ENCODE measurements around the gene ACSM4.

ACSM4 gene

GRCh38 chr12:7293670-7294069, 10.2 kb upstream of the ACSM4 start:
- no peak overlapping the region for H2BK15ac ChIP-seq (replicated peaks; ENCODE audit: low read depth)
- H3K27ac ChIP-seq (ENCODE audit: low read depth, low read length): no peak overlapping the region
- no peak overlapping the region for H2BK120ac ChIP-seq (ENCODE audit: low read depth, low read length)
- DNase-seq: peak; percentile 42
- H3K79me1 ChIP-seq (ENCODE audit: low read length): no peaks in the 10 kb centered on the region
- H3K4me1 ChIP-seq (ENCODE audit: control insufficient read depth, low read depth, low read length): no peaks in the 10 kb centered on the region
- no peak overlapping the region for H4K5ac ChIP-seq (ENCODE audit: low read length)
- no peak overlapping the region for H3K9ac ChIP-seq (ENCODE audit: low read length)
- no peak overlapping the region for H3K4me3 ChIP-seq (ENCODE audit: low read length)
- no peaks in the 10 kb centered on the region for H3K36me3 ChIP-seq (ENCODE audit: control insufficient read depth, insufficient read depth, low read length)
- no peak overlapping the region for H2BK5ac ChIP-seq (ENCODE audit: low read length)
- H3K4me2 ChIP-seq (ENCODE audit: low read length): no peak overlapping the region
- no peak overlapping the region for H3K4ac ChIP-seq (ENCODE audit: low read depth, low read length)
- WGBS (ENCODE audit: extremely low coverage, insufficient coverage, low lambda C conversion rate): no CpG with 5 or more reads among the region's 1 CpG
- no peak overlapping the region for H3K23ac ChIP-seq (ENCODE audit: low read length)
- no peak overlapping the region for H2AK5ac ChIP-seq (ENCODE audit: low read length)
- no peaks in the 10 kb centered on the region for H3K79me2 ChIP-seq (ENCODE audit: control insufficient read depth, insufficient read depth, low read length)
- H4K8ac ChIP-seq (ENCODE audit: low read depth, low read length): no peak overlapping the region
- H3K18ac ChIP-seq (ENCODE audit: low read length): no peak overlapping the region
- H3K27me3 ChIP-seq (ENCODE audit: insufficient read depth, low read length, poor library complexity): no peaks in the 10 kb centered on the region
- no peak overlapping the region for H3K56ac ChIP-seq (ENCODE audit: low read length)

- DNase-seq: no peak
- H3K18ac ChIP-seq (ENCODE audit: low read length): peak overlapping the region; percentile 41
- H3K4me3 ChIP-seq (ENCODE audit: low read length): no peak overlapping the region
Observed at GRCh38 chr12:7295529-7295928, 8.3 kb upstream of the ACSM4 start.

GRCh38 chr12:7297865-7298264, 6.0 kb upstream of the ACSM4 start:
- Histone ChIP-seq H3K27me3 (ENCODE audit: insufficient read depth, low read length, poor library complexity) (no peaks in the 10 kb centered on the region), H3K27ac (ENCODE audit: low read depth, low read length) (no peak overlapping the region), H3K18ac (ENCODE audit: low read length) (no peak overlapping the region), H3K36me3 (ENCODE audit: control insufficient read depth, insufficient read depth, low read length) (no peaks in the 10 kb centered on the region), H2BK15ac (replicated peaks; ENCODE audit: low read depth) (no peak overlapping the region), H3K4ac (ENCODE audit: low read depth, low read length) (no peak overlapping the region), H4K8ac (ENCODE audit: low read depth, low read length) (no peak overlapping the region), H3K4me1 (ENCODE audit: control insufficient read depth, low read depth, low read length) (no peaks in the 10 kb centered on the region), H3K79me1 (ENCODE audit: low read length) (no peaks in the 10 kb centered on the region), H2AK5ac (ENCODE audit: low read length) (no peak overlapping the region), H3K56ac (ENCODE audit: low read length) (no peak overlapping the region), H3K79me2 (ENCODE audit: control insufficient read depth, insufficient read depth, low read length) (no peaks in the 10 kb centered on the region), H2BK120ac (ENCODE audit: low read depth, low read length) (no peak overlapping the region), H3K23ac (ENCODE audit: low read length) (no peak overlapping the region), H4K5ac (ENCODE audit: low read length) (peak overlapping the region; percentile 62), H3K9ac (ENCODE audit: low read length) (no peak overlapping the region), H3K4me3 (ENCODE audit: low read length) (no peak overlapping the region), H3K4me2 (ENCODE audit: low read length) (no peak overlapping the region), H2BK5ac (ENCODE audit: low read length) (no peak overlapping the region)
- no peak for DNase-seq
- WGBS (ENCODE audit: extremely low coverage, insufficient coverage, low lambda C conversion rate): no CpG with 5 or more reads among the region's 2 CpGs

More at GRCh38 chr12:7295529-7295928, 8.3 kb upstream of the ACSM4 start:
- no CpG with 5 or more reads among the region's 1 CpG for WGBS (ENCODE audit: extremely low coverage, insufficient coverage, low lambda C conversion rate)
- Histone ChIP-seq H4K5ac (ENCODE audit: low read length) (no peak overlapping the region), H3K36me3 (ENCODE audit: control insufficient read depth, insufficient read depth, low read length) (no peaks in the 10 kb centered on the region), H2BK5ac (ENCODE audit: low read length) (no peak overlapping the region), H3K4me2 (ENCODE audit: low read length) (no peak overlapping the region), H3K23ac (ENCODE audit: low read length) (no peak overlapping the region), H3K4me1 (ENCODE audit: control insufficient read depth, low read depth, low read length) (no peaks in the 10 kb centered on the region), H3K9ac (ENCODE audit: low read length) (no peak overlapping the region), H3K79me2 (ENCODE audit: control insufficient read depth, insufficient read depth, low read length) (no peaks in the 10 kb centered on the region), H3K79me1 (ENCODE audit: low read length) (no peaks in the 10 kb centered on the region), H2AK5ac (ENCODE audit: low read length) (no peak overlapping the region), H3K56ac (ENCODE audit: low read length) (no peak overlapping the region), H2BK15ac (replicated peaks; ENCODE audit: low read depth) (no peak overlapping the region), H4K8ac (ENCODE audit: low read depth, low read length) (no peak overlapping the region), H2BK120ac (ENCODE audit: low read depth, low read length) (no peak overlapping the region), H3K4ac (ENCODE audit: low read depth, low read length) (peak overlapping the region; percentile 68), H3K27me3 (ENCODE audit: insufficient read depth, low read length, poor library complexity) (no peaks in the 10 kb centered on the region), H3K27ac (ENCODE audit: low read depth, low read length) (no peak overlapping the region)

- DNase-seq: no peak
- no CpG with 5 or more reads among the region's 5 CpGs for WGBS (ENCODE audit: extremely low coverage, insufficient coverage, low lambda C conversion rate)
- no peak overlapping the region for H3K4me3 ChIP-seq (ENCODE audit: low read length)
Observed at GRCh38 chr12:7302266-7302986, 1.4 kb upstream of the ACSM4 start.

GRCh38 chr12:7303230-7303629, 642 bp upstream of the ACSM4 start:
- H3K4ac ChIP-seq (ENCODE audit: low read depth, low read length): no peak overlapping the region
- H3K79me1 ChIP-seq (ENCODE audit: low read length): no peaks in the 10 kb centered on the region
- H3K27me3 ChIP-seq (ENCODE audit: insufficient read depth, low read length, poor library complexity): no peaks in the 10 kb centered on the region
- H2BK15ac ChIP-seq (replicated peaks; ENCODE audit: low read depth): no peak overlapping the region
- no peak overlapping the region for H3K18ac ChIP-seq (ENCODE audit: low read length)
- no peak overlapping the region for H2BK120ac ChIP-seq (ENCODE audit: low read depth, low read length)
- no peak overlapping the region for H3K27ac ChIP-seq (ENCODE audit: low read depth, low read length)
- no peaks in the 10 kb centered on the region for H3K79me2 ChIP-seq (ENCODE audit: control insufficient read depth, insufficient read depth, low read length)
- H4K8ac ChIP-seq (ENCODE audit: low read depth, low read length): no peak overlapping the region
- no peak overlapping the region for H2AK5ac ChIP-seq (ENCODE audit: low read length)
- no peak for DNase-seq
- H4K5ac ChIP-seq (ENCODE audit: low read length): no peak overlapping the region
- H2BK5ac ChIP-seq (ENCODE audit: low read length): no peak overlapping the region
- H3K4me3 ChIP-seq (ENCODE audit: low read length): no peak overlapping the region
- H3K4me1 ChIP-seq (ENCODE audit: control insufficient read depth, low read depth, low read length): peaks cover 5% of the 10 kb centered on the region
- no peak overlapping the region for H3K4me2 ChIP-seq (ENCODE audit: low read length)
- no CpG with 5 or more reads among the region's 2 CpGs for WGBS (ENCODE audit: extremely low coverage, insufficient coverage, low lambda C conversion rate)
- H3K36me3 ChIP-seq (ENCODE audit: control insufficient read depth, insufficient read depth, low read length): no peaks in the 10 kb centered on the region
- H3K56ac ChIP-seq (ENCODE audit: low read length): no peak overlapping the region
- no peak overlapping the region for H3K23ac ChIP-seq (ENCODE audit: low read length)
- no peak overlapping the region for H3K9ac ChIP-seq (ENCODE audit: low read length)

More at GRCh38 chr12:7302266-7302986, 1.4 kb upstream of the ACSM4 start:
- H3K79me1 ChIP-seq (ENCODE audit: low read length): no peaks in the 10 kb centered on the region
- H4K5ac ChIP-seq (ENCODE audit: low read length): no peak overlapping the region
- no peak overlapping the region for H2BK15ac ChIP-seq (replicated peaks; ENCODE audit: low read depth)
- no peaks in the 10 kb centered on the region for H3K27me3 ChIP-seq (ENCODE audit: insufficient read depth, low read length, poor library complexity)
- H3K23ac ChIP-seq (ENCODE audit: low read length): peak overlapping the region; percentile 38
- no peak overlapping the region for H3K4me2 ChIP-seq (ENCODE audit: low read length)
- H3K4me1 ChIP-seq (ENCODE audit: control insufficient read depth, low read depth, low read length): peaks cover 5% of the 10 kb centered on the region
- H3K27ac ChIP-seq (ENCODE audit: low read depth, low read length): no peak overlapping the region
- H3K9ac ChIP-seq (ENCODE audit: low read length): no peak overlapping the region
- no peaks in the 10 kb centered on the region for H3K36me3 ChIP-seq (ENCODE audit: control insufficient read depth, insufficient read depth, low read length)
- H3K4ac ChIP-seq (ENCODE audit: low read depth, low read length): no peak overlapping the region
- H4K8ac ChIP-seq (ENCODE audit: low read depth, low read length): no peak overlapping the region
- no peak overlapping the region for H3K56ac ChIP-seq (ENCODE audit: low read length)
- no peak overlapping the region for H2BK120ac ChIP-seq (ENCODE audit: low read depth, low read length)
- peak overlapping the region; percentile 34 for H2AK5ac ChIP-seq (ENCODE audit: low read length)
- no peaks in the 10 kb centered on the region for H3K79me2 ChIP-seq (ENCODE audit: control insufficient read depth, insufficient read depth, low read length)
- peak overlapping the region; percentile 23 for H2BK5ac ChIP-seq (ENCODE audit: low read length)
- no peak overlapping the region for H3K18ac ChIP-seq (ENCODE audit: low read length)

- Histone ChIP-seq H3K79me1 (ENCODE audit: low read length) (no peaks in the 10 kb centered on the region), H4K8ac (ENCODE audit: low read depth, low read length) (no peak overlapping the region), H3K9ac (ENCODE audit: low read length) (no peak overlapping the region), H3K79me2 (ENCODE audit: control insufficient read depth, insufficient read depth, low read length) (no peaks in the 10 kb centered on the region), H3K27me3 (ENCODE audit: insufficient read depth, low read length, poor library complexity) (no peaks in the 10 kb centered on the region), H4K5ac (ENCODE audit: low read length) (no peak overlapping the region), H2BK15ac (replicated peaks; ENCODE audit: low read depth) (no peak overlapping the region), H3K36me3 (ENCODE audit: control insufficient read depth, insufficient read depth, low read length) (no peaks in the 10 kb centered on the region), H3K23ac (ENCODE audit: low read length) (no peak overlapping the region), H3K56ac (ENCODE audit: low read length) (peak overlapping the region; percentile 59), H3K4me1 (ENCODE audit: control insufficient read depth, low read depth, low read length) (peaks cover 5% of the 10 kb centered on the region), H2AK5ac (ENCODE audit: low read length) (no peak overlapping the region), H3K27ac (ENCODE audit: low read depth, low read length) (peak overlapping the region; percentile 80), H3K18ac (ENCODE audit: low read length) (peak overlapping the region; percentile 43), H2BK120ac (ENCODE audit: low read depth, low read length) (peak overlapping the region; percentile 61), H3K4ac (ENCODE audit: low read depth, low read length) (peak overlapping the region; percentile 50), H2BK5ac (ENCODE audit: low read length) (peak overlapping the region; percentile 36), H3K4me3 (ENCODE audit: low read length) (no peak overlapping the region), H3K4me2 (ENCODE audit: low read length) (no peak overlapping the region)
- peak; percentile 75 for DNase-seq
- no CpG with 5 or more reads among the region's 5 CpGs for WGBS (ENCODE audit: extremely low coverage, insufficient coverage, low lambda C conversion rate)
Observed at GRCh38 chr12:7304456-7304855, 584 bp downstream of the ACSM4 start.
